ENCODE results near the gene HACD2.
"Not testable (repeated sequence)": the region's sequence is repeated elsewhere in the genome, so short reads cannot be mapped to it uniquely, and the experiment has no call there.

Gene HACD2

DNA sequence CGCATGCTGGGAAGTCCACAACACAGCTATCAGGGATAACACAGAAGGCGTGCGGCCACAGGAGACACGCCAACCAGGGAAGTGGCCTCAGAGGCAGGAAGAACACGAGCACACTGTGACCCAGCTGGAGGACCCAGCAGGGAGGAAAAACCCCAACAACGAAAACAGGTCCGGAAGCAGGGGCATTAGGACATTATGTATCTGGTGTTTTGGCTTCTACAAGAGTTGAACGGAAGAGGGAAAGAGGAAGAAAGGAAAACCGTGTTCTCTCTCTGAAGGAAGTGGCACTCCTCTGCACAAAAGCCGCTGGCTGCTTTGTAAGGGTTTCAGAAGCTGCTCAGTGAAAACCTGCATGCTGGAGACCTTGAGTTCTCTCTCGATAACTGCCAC is 61.8 kb downstream of the HACD2 start:
- no peak for DNase-seq (ENCODE audit: low read depth)

DNA sequence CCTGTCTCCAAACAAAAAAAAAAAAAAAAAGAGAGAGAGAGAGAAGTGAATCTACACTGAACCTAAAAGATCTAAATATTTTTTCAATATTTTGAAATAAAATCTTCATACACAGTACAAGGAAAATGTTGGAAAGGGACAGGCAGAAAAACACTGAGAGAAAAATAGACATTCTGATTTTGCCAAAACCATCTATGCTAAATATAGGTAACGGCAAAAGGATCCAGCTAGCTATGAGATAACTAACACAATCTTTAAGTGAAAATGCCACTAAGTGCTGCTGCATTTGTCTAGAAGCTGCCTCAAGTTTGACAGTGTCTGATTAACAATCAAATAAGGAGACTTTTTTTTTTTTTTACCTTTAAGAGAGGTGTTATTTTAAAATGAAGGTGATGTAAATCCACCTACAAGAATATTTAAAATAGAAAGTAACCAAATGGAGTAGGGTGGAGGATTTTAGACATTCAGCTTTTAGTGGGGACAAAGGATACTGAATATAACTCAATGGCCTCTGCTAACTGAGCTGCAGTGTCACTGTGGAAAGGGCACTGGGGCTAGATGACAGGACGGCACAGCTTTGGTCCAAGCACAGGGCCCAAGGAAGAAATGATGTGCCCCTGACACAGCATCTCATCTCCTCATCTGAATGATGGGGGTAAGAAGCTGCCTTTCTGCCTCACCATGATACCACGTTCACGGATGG is 62.4 kb downstream of the HACD2 start:
- DNase-seq (ENCODE audit: low read depth) = no peak

DNA sequence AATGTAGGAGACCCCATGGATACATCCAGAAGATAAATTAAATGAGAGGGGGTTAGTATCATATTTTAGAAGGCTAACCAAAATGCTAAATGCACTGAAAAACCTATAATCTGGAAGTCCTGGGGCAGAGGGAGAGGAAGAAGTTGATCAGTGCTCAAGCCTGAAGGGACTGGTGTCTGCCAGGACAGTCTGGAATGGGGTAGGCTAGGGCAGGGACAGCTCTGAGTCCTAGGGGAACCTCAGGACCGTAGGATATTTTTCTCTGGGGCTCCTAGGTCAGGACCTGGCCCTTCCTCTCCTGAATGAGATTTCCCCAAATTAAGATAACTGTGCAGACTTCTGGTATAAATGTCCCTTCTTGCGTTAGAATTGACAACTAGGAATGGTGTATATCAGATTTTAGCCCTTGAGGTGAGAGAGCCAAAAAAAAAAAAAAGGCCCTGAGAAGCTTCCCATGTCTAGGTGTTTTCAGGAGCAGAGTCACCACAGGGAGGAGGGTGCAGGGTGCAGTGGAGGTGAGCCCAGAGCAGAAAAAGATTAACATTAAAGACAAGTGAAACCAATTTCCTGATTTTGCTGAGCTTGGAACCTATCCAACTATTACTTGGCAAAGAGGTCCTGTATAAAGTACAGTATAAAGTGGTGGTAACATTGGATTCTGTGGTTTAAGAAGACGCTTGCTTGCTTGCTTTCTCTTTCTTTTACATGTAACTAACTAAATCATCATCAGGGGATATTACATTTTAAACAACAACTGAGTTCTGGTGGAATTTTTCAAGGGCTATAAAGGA is 63.5 kb downstream of the HACD2 start:
- no peak for DNase-seq (ENCODE audit: low read depth)

DNA sequence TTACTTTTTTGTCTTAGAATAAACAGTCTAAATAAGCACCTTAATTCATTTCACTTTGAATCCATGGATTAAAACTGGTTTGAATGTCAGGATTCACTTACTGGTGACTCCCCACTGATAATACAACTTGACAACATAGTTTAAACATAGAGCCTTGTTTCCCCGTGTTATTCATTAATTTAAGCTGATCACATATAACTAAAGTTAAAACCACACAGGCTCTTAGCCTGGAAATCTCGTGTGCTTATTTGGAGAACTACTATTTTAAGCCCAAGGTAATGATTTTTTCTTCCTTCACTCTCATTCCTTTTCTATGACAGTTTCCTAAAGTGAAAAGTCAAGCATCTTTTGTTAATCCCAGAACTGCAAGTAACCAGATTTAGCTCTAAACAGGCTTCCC is 64.2 kb downstream of the HACD2 start:
- no peak for DNase-seq (ENCODE audit: low read depth)

DNA sequence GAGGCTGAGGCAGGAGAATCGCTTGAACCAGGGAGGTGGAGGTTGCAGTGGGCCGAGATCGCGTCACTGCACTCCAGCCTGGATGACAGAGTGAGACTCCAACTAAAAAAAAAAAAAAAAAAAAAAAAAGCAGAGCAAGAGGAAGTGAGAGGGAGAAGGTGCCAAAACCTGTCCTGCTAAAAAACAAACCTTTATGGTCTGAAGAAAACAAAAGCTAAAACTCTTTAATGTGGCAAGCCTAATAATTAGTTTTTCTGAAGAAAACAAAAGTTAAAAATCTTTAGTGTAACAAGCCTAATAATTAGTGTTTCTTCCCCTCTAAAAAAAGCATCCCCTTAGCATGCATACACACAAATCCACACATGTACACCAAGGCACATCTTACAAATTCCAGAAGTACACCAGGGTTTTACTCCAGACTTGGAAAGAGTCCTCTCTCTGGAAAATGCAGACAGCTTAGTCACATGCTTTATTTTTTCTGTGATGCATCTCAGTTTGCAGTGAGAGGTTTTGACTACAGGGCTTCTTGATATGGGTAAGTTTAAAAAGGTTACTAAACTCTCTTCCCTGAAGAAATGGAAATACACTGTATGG is 65.9 kb downstream of the HACD2 start:
- DNase-seq (ENCODE audit: low read depth) = no peak

DNA sequence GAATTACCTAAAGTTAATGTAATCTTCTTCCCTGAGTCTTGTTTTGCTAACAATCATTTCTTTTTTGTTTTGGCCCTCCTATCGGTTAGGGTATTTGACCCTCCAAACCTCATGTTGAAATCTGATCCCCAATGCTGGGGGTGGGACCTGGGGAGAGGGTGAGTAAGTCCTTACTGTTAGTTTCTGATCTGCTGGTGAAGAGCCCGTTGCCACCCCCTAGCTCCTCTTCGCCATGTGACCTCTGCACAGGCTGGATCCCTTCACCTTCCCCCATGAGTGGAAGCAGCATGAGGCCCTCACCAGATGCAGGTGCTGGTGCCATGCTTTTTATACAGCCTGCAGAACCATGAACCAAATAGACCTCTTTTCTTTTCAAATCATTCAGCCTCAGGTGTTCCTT is 73.1 kb downstream of the HACD2 start:
- no peak for DNase-seq (ENCODE audit: low read depth)

DNA sequence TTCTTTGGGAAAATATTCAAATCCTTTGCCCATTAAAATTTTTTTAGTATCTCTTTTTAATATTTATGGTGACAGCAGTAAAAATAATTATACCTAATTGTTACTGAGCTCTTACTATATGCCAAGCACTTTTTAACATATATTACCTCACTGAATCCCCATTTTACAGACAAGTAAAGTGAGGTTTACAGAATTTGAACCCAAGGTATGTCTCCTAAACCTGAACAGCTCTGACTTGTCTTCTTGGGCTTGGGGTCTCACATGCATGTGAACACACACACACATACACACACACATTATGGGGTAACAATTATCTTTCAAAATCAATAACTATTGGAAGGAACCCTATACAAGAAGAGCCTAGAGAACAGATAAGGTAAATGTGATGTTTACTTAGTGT is 73.8 kb downstream of the HACD2 start:
- DNase-seq (ENCODE audit: low read depth) = no peak

DNA sequence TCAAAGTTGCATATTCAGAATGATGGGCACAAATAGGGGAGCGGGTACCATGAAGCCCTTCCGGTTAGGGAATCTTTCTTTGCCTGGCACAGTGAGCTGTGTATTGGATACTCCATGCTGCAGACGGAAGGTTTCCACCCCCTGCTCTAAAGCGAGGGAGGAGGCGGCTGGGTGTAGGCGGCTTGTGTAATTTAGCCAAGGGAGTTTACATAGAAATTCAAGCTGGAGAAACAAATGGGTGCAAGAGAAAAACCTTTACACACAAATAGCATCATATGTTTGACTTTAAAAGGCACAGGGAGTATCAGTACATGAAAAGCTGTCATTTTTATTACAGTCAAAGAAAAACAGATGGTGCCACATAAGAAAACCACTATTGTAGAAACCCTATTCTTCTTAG is 76.7 kb downstream of the HACD2 start:
- no peak for DNase-seq (ENCODE audit: low read depth)

DNA sequence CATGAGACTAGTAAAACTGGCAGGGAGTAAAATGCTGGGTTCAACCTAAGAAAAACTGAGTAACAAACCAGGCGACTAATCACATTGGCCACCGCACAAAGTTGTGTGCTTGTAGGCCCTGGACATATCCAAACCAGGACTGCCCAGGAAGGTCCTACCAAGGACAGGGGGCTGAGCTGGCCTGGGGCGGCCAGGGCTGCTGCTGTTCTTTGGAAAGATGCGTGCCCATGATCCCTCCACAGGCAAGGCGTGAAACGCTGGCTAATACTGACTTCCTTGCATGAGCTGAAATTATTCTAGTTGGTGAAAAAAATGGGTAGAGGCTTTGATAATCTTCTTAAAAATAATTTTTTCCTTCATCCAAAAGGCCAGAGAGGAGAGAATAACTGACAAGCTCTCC is 79.0 kb downstream of the HACD2 start:
- DNase-seq (ENCODE audit: low read depth) = no peak

DNA sequence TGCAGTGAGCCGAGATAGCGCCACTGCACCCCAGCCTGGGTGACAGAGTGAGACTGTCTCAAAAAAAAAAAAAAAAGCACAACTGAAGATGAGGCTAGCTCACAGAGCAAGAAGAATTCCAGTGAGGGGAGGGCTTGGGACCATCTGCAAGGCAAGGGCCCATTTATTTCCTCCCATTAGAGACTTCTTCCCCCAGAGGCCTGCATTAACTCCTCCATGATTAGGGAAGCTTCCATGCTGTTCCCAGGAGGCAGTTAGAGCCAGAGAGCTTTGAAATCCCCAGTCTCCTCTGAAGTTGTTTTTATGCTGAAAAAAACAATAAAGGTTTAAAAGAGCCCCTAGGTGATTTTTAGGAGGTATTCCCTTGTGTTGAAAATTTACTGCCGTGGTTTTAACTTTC is 81.7 kb downstream of the HACD2 start:
- no peak for DNase-seq (ENCODE audit: low read depth)

DNA sequence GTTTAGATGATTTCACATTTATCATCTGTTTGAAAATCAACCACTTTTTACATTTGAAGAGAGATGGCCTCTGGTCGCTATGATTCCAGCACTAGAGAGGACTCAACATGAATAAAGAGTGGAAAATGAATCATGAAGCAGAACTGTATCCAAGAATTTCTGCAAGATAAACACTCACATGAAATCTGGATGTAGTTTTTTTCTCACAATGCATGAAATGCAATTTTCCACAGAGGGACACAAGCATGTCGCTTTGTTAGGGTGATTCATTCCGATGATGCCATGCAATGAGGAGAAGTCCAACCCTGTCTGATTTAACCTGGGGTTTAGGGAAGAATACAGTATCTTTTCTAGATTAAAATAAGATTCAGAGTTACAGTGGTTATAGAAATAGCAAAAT is 85.5 kb downstream of the HACD2 start:
- no peak for DNase-seq (ENCODE audit: low read depth)

DNA sequence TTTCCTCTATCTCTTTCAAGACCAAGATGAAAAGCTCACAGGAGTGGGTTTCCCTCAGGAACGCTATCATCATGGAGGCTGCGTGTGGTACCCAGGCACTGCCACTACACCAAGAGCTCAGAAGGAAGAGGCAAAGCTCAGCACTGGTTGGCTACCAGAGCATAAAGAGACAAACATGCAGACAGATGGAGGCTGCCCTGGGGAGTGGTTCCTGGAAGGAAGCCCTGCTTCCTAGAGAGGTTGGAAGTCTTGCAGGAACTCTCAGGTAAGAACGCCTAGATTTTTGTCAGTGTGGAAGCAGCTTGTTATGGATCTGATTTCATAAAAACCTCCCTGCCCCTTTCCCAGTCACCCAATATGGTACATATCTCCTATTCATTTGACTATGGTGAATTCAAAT is 86.1 kb downstream of the HACD2 start:
- DNase-seq (ENCODE audit: low read depth) = no peak

DNA sequence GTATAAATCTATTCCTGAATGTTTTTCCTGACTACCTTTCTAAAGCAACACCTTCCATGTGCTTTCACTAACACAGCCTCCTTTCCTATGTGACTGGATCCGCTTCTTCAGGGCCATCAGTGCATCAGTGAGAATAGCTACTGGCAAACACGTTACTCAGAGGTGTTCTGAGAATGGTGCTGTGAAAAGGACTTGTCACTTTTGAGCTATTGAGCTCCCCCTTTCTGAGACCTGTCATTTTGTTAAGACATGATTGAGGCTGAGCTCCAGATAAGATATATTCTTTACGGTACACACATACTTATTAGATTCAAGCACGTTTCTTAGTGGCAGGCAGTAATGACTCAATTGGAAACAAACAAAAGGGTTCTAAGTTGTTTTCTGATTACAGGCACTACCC is 90.9 kb downstream of the HACD2 start:
- no peak for DNase-seq (ENCODE audit: low read depth)

DNA sequence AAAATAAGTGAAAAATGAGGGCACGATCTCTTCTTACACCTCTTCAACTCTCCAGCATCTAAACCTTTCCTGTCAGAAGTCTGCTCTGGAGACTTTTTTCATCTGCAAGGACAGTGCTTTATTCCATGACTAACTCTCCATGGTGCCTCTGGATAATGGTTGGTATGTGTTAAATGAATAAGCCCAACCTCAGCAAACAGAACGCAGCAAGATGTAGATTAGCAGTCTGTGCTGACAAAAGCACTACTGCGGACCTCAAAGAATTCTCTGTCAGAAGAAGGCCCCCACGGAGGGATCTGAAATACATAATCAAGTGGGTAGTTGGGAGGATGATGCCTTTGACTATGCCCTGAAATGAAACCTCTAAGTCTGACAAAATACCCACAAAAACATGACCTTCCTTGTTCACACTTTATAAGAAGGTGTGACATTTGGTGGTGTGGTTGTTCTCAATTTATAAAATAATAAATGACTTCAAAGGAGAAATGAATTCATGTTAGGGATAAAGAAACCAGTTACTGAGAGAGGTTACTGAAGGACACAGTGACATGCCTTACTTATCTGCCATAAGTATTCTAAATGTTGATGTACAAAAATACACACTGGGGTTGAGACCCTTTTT is 92.8 kb downstream of the HACD2 start:
- DNase-seq (ENCODE audit: low read depth) = no peak

DNA sequence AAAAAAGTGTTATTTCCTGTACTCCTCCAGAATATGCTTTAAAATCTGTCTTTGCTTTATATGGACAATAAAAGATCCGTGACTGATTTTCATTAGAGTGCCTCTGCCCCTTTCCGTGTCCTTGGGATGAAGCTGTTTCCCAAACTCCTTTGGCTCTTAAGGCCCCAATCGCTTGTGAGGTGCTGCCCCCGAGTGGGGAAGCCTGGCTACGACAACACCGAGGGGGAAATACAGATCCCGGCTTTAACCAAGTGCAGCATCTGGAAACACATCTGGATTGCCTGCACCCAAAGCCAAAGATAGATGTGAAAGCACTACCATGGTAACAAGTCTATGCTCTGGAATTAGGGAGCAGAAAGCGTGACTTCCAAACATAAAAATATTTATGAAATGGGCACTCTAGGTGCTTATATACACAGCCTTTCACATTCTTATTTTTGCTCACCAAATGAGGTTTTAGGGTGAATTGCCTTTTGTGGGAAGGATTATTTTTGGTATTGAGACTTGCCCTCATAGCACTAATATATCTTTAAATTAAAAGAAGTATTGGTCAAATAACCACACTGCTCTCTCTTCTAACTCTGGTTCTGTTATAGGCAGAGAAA is 95.4 kb downstream of the HACD2 start:
- peak; percentile 16 for DNase-seq (ENCODE audit: low read depth)

DNA sequence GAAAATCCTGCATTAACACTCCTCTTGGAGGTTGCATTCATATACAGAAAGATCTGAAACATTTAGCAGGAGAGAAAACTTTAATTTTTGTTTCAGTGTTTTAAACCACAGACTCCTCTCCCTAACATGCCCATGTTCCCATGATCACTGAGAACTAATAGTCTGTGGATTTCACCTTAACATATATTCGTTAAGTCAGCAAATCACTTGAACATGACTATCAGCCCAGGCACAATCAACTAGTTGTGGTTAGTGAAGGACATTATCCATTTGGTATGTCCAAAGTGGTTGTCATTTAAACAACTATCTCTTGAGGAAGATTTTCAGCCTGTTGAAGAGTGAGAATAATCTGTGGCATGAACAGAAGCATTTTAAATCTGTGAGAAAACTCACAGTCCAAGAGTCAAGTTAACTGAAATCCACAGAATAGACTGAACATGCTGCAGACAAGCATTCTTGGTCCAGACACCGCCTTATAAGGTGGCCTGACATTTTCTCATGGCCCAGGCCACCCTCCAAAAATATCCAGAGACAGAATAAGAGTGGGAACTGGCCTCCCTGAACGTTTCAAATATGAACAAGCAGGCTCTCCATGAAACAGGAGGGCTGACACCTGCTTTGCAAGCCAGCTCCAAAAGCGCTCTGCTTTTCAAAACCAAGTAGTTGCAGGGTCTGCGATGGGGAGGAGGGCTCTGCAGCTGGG is 96.1 kb downstream of the HACD2 start:
- no peak for DNase-seq (ENCODE audit: low read depth)

DNA sequence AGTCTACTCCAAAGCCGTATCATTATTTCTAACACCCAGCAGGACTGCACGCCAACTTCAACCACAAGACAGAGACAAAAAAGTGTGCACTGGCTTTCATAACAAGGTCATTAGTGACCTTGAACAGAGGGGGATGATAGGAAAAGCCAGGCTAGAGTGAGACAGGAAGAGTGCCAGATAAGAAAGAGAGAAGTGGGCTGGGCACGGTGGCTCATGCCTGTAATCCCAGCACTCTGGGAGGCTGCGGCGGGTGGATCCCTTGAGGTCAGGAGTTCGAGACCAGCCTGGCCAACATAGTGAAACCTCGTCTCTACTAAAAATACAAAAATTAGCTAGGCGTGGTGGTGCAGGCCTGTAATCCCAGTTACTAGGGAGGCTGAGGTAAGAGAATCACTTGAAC is 97.8 kb downstream of the HACD2 start:
- DNase-seq (ENCODE audit: low read depth) = not testable (repeated sequence)

DNA sequence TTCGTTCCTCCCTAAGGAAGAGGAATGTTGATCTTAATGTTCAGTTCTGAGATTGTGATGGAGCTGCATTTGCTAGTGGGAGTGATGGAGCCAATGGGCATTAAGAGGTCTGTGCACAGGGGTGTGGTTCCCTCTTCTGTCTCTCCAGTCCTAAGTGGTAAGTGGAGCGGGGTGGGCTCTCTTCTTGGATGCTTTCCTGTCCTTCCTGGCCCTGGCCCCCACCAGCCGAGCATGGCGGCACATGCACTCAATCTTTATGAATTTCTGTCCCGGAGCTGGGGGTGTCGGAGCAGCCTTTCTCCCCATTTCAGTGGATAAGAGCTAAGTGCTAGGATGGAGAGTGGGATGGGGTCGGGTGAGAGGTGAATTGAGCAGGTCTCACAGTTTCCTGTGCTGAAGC is 98.4 kb downstream of the HACD2 start:
- DNase-seq (ENCODE audit: low read depth) = no peak

DNA sequence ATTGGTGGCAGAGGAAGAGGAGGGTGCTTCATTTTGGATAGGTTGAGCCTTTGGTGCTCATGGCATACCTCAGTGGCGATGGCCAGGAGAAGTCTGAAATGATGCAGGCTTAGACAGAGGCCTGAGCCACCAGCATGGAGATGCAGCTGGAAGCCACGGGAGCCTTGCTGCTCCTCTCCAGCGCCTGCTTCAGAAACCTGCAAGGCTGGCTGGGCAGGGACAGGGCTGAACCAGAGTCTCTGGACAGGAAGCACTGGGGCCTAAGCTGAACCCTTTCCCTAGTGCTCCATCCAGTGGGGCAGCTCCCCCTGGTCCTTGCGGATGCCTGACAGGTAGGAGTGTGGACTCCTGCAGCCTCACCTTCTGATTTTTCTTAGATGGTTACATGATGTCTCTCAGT is 99.3 kb downstream of the HACD2 start:
- no peak for DNase-seq (ENCODE audit: low read depth)

DNA sequence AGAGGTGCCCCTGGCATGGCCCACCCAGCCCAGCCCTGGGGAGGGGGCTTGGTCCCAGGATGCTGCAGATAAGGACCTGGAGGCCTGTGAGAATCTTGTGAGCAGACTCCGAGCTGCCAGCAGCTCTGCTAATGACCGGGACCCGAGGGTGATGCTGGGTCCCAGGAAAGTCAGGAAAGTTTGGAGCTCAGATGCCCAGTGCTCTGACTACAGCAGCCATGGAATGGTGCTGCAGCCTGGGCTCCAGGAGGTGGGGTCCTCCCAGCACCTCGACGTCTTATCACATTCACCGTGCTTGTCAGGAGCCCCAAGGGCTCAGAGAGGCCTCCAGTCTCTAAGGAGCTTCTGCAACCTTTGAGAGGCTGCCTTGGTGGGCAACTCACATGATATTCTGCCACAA is 101.7 kb downstream of the HACD2 start:
- DNase-seq (ENCODE audit: low read depth) = no peak

DNA sequence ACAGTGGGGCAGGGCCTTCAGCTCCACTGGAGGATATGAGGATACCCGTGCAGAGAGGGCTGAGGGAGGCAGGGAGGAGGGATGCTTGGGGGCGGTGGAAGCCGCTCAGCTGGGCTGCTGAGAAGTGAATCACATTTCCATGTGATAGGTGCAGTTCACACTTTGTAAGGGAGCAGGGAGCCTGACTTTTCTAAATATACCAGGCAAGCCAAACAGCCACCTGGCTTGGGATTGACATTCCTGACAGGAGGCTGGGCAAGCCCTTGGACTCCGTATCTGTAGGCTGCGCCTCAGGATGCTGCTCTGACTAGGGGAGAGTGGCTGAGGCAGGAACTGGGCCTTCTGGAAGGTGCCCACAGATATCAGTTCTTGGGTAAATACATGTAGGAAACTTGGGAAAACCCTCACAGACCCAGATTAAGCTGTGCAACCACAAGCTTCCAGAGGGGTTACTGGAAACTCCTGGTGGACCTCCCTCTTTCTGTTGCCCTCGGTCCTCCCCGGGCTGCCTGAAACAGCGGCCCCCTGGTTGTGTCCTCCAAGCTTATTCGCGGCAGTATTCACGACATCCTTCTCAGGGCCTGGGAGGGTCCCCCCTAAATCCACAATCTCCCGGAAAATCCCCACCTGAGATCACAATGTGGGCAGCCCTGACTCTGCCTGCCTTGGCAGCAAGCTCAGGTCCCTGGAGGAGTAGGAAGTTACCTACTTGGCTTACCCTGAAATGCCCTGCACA is 103.0 kb downstream of the HACD2 start:
- DNase-seq (ENCODE audit: low read depth) = no peak
